Suprapubic skin (tissue), 4 donors: ENCODE measurements around the gene VASH2. TPM values are rescaled to one million over a fixed set of nuclear protein-coding genes. Genes with fewer than 3 reads are reported as not detected.
"Not testable (repeated sequence)": the region's sequence is repeated elsewhere in the genome, so short reads cannot be mapped to it uniquely, and the experiment has no call there.

ENCODE experiments used
- DNase-seq, 2 donors: peaks; one replicate each; pipeline ENCODE4 v3.0.0-alpha.2; 2019; ENCODE audit warnings: low spot score in 2 of 2
- H3K27ac ChIP-seq: fragments of 200-600 bp; sonication (generic); one replicate; pipeline ENCODE4 v1.5.1; 2019
- H3K27me3 ChIP-seq: fragments of 200-600 bp; sonication (generic); one replicate; pipeline ENCODE4 v1.5.1; 2019
- H3K36me3 ChIP-seq: fragments of 200-600 bp; sonication (generic); one replicate; pipeline ENCODE4 v1.5.1; 2019
- H3K4me1 ChIP-seq: fragments of 200-600 bp; sonication (generic); one replicate; pipeline ENCODE4 v1.5.1; 2019
- H3K4me3 ChIP-seq: fragments of 200-600 bp; sonication (generic); one replicate; pipeline ENCODE4 v1.5.1; 2019; ENCODE audit warnings: mild to moderate bottlenecking
- H3K9me3 ChIP-seq: fragments of 200-600 bp; sonication (generic); one replicate; pipeline ENCODE4 v1.5.1; 2019
- EP300 ChIP-seq: sonication (generic); formaldehyde crosslinking; IDR thresholded peaks from one replicate; pipeline ENCODE4 v1.6.1; 2017; ENCODE audit warnings: antibody characterized with exemption
- POLR2A ChIP-seq, 2 donors: fragments of 450-650 bp; IDR thresholded peaks; one replicate each; pipeline ENCODE4 v1.6.1; 2017; ENCODE audit warnings: antibody characterized with exemption in 2 of 2, mild to moderate bottlenecking in 2 of 2, moderate library complexity in 2 of 2
- POLR2AphosphoS5 ChIP-seq, 3 donors: sonication (generic); formaldehyde crosslinking; IDR thresholded peaks; one replicate each; pipeline ENCODE4 v1.6.1; 2017; ENCODE audit warnings: antibody characterized with exemption in 3 of 3
- WGBS: methylation state at CpG from one replicate; pipeline ENCODE4 v1.1.5; 2018; 5-methylcytosine and 5-hydroxymethylcytosine counted together
- total RNA-seq, 4 donors: library from RNA; depleted of rRNA; stranded (reverse); fragments of >200 nt; gene quantifications; one replicate each; pipeline ENCODE4 v1.1.0, GENCODE V29; 2016
- TF ChIP-seq, protein P1 (sequence below), 2 donors: fragments of 200-600 bp in 1 of 2; fragments of 450-650 bp in 1 of 2; sonication (generic) in 1 of 2; IDR thresholded peaks; one replicate each; pipeline ENCODE4 v1.5.1; 2016 to 2019; ENCODE audit warnings: antibody characterized with exemption in 2 of 2, mild to moderate bottlenecking in 1 of 2, moderate library complexity in 1 of 2

The VASH2 gene
- total RNA-seq, 4 donors from 2014 or later: 0.32 to 0.36 TPM; not detected in 2

DNA sequence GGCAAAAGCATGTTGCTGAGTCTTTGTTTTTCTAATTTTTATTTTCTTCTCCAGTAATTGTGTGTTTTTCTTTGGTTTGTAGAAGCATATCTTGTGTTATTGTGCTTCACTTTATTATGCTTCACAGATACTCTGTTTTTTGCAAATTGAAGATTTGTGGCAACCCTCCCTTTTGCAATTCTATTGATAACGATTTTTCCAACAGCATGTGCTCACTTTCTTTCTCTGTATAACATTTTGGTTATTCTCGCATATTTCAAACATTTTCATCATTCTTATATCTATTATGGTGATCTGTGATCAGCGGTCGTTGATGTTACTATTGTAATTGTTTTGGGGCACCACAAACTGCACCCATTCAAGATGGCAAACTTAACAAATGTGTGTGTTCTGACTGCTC is 69.1 kb downstream of the VASH2 start:
- H3K4me3 ChIP-seq: no peak overlapping the region
- H3K9me3 ChIP-seq: no peaks in the 10 kb centered on the region
- no peak for TF ChIP-seq POLR2AphosphoS5 (IDR thresholded peaks at IDR 0.05)
- no peak for TF ChIP-seq POLR2A (IDR thresholded peaks at IDR 0.05)
- TF ChIP-seq EP300: no peak
- TF ChIP-seq, protein P1, sequence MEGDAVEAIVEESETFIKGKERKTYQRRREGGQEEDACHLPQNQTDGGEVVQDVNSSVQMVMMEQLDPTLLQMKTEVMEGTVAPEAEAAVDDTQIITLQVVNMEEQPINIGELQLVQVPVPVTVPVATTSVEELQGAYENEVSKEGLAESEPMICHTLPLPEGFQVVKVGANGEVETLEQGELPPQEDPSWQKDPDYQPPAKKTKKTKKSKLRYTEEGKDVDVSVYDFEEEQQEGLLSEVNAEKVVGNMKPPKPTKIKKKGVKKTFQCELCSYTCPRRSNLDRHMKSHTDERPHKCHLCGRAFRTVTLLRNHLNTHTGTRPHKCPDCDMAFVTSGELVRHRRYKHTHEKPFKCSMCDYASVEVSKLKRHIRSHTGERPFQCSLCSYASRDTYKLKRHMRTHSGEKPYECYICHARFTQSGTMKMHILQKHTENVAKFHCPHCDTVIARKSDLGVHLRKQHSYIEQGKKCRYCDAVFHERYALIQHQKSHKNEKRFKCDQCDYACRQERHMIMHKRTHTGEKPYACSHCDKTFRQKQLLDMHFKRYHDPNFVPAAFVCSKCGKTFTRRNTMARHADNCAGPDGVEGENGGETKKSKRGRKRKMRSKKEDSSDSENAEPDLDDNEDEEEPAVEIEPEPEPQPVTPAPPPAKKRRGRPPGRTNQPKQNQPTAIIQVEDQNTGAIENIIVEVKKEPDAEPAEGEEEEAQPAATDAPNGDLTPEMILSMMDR (IDR thresholded peaks at IDR 0.05): no peak
- H3K27me3 ChIP-seq: no peaks in the 10 kb centered on the region
- 94% methylated on average over 4 of the region's 4 CpGs for WGBS
- peaks cover 3% of the 10 kb centered on the region for H3K4me1 ChIP-seq
- no peak for DNase-seq
- no peaks in the 10 kb centered on the region for H3K36me3 ChIP-seq
- H3K27ac ChIP-seq: no peak overlapping the region

DNA sequence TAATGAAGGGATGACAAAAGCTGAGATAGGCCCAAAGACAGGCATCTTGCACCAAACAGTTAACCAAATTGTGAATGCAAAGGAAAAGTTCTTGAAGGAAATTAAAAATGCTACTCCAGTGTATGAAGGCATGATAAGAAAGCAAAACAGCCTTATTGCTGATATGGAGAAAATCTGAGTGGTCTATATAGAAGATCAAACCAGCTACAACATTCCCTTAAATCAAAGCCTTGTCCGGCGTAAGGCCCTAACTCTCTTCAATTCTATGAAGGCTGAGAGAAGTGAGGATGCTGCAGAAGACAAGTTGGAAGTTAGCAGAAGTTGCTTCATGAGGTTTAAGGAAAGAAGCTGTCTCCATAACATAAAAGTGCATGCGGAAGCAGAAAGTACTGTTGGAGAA is 69.7 kb downstream of the VASH2 start:
- DNase-seq: no peak
- WGBS: 89% methylated on average over 3 of the region's 3 CpGs
- Histone ChIP-seq H3K27ac (no peak overlapping the region), H3K4me3 (no peak overlapping the region), H3K9me3 (no peaks in the 10 kb centered on the region), H3K27me3 (peaks cover under 1% of the 10 kb centered on the region), H3K36me3 (no peaks in the 10 kb centered on the region), H3K4me1 (no peaks in the 10 kb centered on the region)
- TF ChIP-seq, protein P1 (IDR thresholded peaks at IDR 0.05): no peak
- TF ChIP-seq POLR2AphosphoS5 (IDR thresholded peaks at IDR 0.05): no peak
- no peak for TF ChIP-seq EP300
- no peak for TF ChIP-seq POLR2A (IDR thresholded peaks at IDR 0.05)

DNA sequence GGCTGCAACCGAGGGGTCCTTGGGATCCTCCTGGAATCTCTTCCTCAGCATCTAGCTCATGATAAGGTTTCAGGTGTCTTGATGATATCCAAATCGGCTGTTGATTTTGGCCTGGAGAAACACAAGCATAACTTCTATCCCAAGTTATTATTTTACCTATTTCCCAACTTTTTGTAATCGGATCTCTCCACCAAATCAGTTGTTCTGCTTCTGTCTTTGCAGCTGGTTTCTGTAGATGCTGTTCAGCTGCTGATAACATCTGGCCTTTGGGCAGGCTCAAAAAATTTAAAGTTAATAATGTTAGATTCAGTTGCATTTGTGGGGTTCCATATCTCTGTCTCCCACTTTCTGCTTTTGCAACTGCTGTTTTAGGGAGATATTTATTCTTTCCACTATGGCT is 76.7 kb downstream of the VASH2 start:
- not testable (repeated sequence) for H3K4me3 ChIP-seq, H3K36me3 ChIP-seq, H3K4me1 ChIP-seq, H3K27ac ChIP-seq, H3K9me3 ChIP-seq, DNase-seq
- peaks cover 43% of the 10 kb centered on the region for H3K27me3 ChIP-seq
- 86% methylated on average over 3 of the region's 3 CpGs for WGBS

DNA sequence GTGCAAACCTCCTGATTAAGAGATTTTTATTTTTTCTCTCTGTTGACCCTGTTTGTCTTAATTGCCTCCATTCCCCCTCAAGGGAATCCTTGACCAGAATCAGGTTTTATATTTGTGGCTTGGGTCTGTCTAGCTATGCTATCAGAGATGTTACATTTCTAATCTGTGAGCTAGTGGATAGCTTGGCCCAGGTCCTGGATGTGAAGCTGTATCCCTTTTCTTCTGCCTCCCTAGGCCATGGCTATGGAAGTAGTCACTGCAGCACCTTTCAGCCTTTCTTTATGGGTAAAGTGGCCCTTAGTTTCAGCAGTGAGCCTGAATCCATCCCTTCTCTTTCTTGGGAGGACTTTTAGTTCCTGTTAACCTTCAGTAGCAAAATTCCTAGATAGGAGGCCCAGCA is 82.3 kb downstream of the VASH2 start:
- H3K27ac ChIP-seq: no peak overlapping the region
- no peak for DNase-seq
- no peak overlapping the region for H3K4me3 ChIP-seq
- no peaks in the 10 kb centered on the region for H3K4me1 ChIP-seq
- H3K9me3 ChIP-seq: no peaks in the 10 kb centered on the region
- H3K36me3 ChIP-seq: no peaks in the 10 kb centered on the region
- H3K27me3 ChIP-seq: peaks cover 62% of the 10 kb centered on the region
- TF ChIP-seq, protein P1 (IDR thresholded peaks at IDR 0.05): no peak
- TF ChIP-seq POLR2AphosphoS5 (IDR thresholded peaks at IDR 0.05) (no peak), EP300 (no peak), POLR2A (IDR thresholded peaks at IDR 0.05) (no peak)

DNA sequence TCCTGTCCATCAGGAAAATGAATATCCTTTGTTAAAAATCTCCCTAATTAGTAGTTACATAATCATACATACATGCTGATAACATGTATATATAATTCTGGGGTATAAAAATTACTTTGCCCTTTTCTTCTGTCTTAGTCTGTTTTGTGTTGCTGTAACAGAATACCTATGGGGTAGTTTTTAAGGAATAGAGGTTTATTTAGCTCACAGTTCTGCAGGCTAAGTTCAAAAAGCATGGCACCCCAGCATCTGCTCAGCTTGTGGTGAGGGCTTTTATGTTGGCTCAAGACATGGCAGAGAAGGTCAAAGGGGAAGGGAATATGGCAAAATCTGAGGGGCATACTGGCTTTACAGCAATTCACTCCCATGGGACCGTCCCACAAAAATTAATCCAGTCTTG is 84.4 kb downstream of the VASH2 start:
- Histone ChIP-seq H3K9me3 (no peaks in the 10 kb centered on the region), H3K27ac (no peak overlapping the region), H3K4me1 (no peaks in the 10 kb centered on the region), H3K27me3 (peaks cover 52% of the 10 kb centered on the region), H3K36me3 (no peaks in the 10 kb centered on the region), H3K4me3 (no peak overlapping the region)
- no peak for DNase-seq
- 83% methylated on average over 1 of the region's 1 CpG for WGBS
- no peak for TF ChIP-seq EP300
- no peak for TF ChIP-seq POLR2AphosphoS5 (IDR thresholded peaks at IDR 0.05)
- TF ChIP-seq, protein P1 (IDR thresholded peaks at IDR 0.05): no peak

DNA sequence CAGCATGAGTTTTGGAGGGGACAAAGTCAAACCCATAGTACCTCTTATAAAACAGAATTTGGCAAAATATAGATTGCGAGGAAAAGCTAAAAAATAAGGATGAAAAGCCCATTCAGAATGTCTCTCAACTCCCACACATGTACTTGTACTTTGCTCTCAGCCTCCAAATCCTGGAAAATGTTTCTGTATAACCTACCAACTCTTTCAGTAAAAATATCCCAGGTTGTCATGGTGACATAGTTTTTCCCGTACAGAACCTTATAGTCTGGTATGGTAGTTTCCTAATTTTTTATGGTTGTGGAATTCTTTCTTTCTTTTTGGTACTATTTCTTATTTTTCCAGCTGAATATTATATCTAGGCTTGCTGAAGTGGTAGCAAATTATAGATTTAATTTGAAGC is 85.2 kb downstream of the VASH2 start:
- 74% methylated on average over 2 of the region's 2 CpGs for WGBS
- DNase-seq: no peak
- no peaks in the 10 kb centered on the region for H3K9me3 ChIP-seq
- no peaks in the 10 kb centered on the region for H3K4me1 ChIP-seq
- H3K36me3 ChIP-seq: no peaks in the 10 kb centered on the region
- TF ChIP-seq POLR2A (IDR thresholded peaks at IDR 0.05): no peak
- no peak for TF ChIP-seq EP300
- TF ChIP-seq, protein P1 (IDR thresholded peaks at IDR 0.05): no peak
- no peak for TF ChIP-seq POLR2AphosphoS5 (IDR thresholded peaks at IDR 0.05)
- H3K27me3 ChIP-seq: peaks cover 49% of the 10 kb centered on the region
- H3K27ac ChIP-seq: no peak overlapping the region
- no peak overlapping the region for H3K4me3 ChIP-seq
